22Rv1 (cell line): ENCODE data around the gene E2F7.
A peak's percentile ranks its signal among the peaks of the same experiment; 100 is the strongest.
"Not testable (repeated sequence)": the region's sequence is repeated elsewhere in the genome, so short reads cannot be mapped to it uniquely, and the experiment has no call there.

Experiments used
- H3K27ac ChIP-seq: fragments of 450-650 bp; 2 replicates; pipeline ENCODE4 v1.5.1; 2017
- CTCF ChIP-seq: fragments of 450-650 bp; IDR thresholded peaks from 2 replicates; pipeline ENCODE4 v1.5.1; 2017; ENCODE audit warnings: mild to moderate bottlenecking
- ZFX ChIP-seq: fragments of 450-650 bp; IDR thresholded peaks from 2 replicates; pipeline ENCODE4 v1.6.1; 2017; ENCODE audit warnings: antibody characterized with exemption, borderline replicate concordance

The E2F7 gene

GRCh38 chr12:77079631-77080030 lies 14.3 kb upstream of the E2F7 start:
- TF ChIP-seq ZFX (no peak), CTCF (no peak)
- no peak overlapping the region for H3K27ac ChIP-seq

- no peak overlapping the region for H3K27ac ChIP-seq
- no peak for TF ChIP-seq ZFX
- no peak for TF ChIP-seq CTCF
Observed at GRCh38 chr12:77078231-77078630, 12.9 kb upstream of the E2F7 start.

GRCh38 chr12:77076886-77077285 lies 11.5 kb upstream of the E2F7 start:
- no peak overlapping the region for H3K27ac ChIP-seq
- no peak for TF ChIP-seq ZFX
- TF ChIP-seq CTCF, result no peak

- not testable (repeated sequence) for H3K27ac ChIP-seq
Observed at GRCh38 chr12:77073894-77074293, 8.5 kb upstream of the E2F7 start.

- no peak for TF ChIP-seq CTCF
- no peak overlapping the region for H3K27ac ChIP-seq
Observed at GRCh38 chr12:77072833-77073495, 7.6 kb upstream of the E2F7 start.

- no peak overlapping the region for H3K27ac ChIP-seq
- TF ChIP-seq ZFX (no peak), CTCF (no peak)
Observed at GRCh38 chr12:77070800-77071449, 5.6 kb upstream of the E2F7 start.

GRCh38 chr12:77070382-77070781 lies 5.0 kb upstream of the E2F7 start:
- H3K27ac ChIP-seq, result no peak overlapping the region
- TF ChIP-seq CTCF (no peak), ZFX (no peak)

- TF ChIP-seq ZFX, result no peak
- no peak for TF ChIP-seq CTCF
- H3K27ac ChIP-seq, result peak overlapping the region; percentile 85
Observed at GRCh38 chr12:77064896-77065360, 441 bp downstream of the E2F7 start.
